GM12875 (cell line): Measurements from ENCODE around the gene ANKS1A.

Experiments used
- H3K4me3 ChIP-seq: one replicate; pipeline ENCODE4 v1.5.1; 2011; ENCODE audit warnings: low read depth, low read length, control low read depth
- TF ChIP-seq, protein P1 (sequence below): IDR thresholded peaks from 2 replicates; pipeline ENCODE4 v1.5.1; 2011; ENCODE audit warnings: low read depth, mild to moderate bottlenecking, control low read depth, inconsistent platforms, low read length, moderate library complexity, borderline replicate concordance; ENCODE audit not compliant: insufficient read depth

ANKS1A gene

DNA sequence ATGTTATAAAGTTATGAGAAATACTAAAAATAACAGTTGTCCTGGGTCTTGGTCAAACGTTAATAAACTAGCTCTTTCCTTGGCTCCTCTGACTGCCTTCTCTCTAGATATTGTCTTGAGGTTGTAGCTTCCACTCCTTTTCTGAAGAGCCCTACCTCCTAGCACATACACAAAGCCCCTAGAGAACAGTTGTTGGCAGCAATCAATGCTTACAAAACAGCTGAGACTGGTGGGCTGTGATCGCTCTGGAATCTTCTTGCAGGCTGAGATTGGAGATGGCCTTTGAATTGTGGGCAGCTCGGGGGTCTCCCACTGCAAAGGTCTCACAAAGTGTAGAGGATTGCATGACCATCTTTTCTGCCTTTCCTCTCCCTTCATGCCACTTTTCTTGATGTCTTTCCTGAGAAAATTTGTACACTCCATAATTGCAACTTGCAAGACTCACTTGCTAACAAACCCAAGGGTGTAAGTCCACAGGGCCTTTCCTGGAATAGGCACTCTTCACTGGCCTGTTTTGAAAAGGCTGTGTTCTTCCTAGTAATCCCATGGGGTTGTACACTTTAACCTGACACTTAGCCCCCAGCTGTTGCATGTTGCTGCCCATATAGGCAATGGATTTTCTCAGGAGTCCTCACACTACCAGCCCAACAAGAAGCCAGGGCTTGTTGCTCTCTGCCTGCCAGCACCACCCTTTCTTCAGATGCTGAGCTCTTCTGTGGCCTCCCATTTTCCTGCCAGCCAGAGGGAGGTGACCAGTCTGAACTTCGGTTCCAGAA is 152.2 kb downstream of the ANKS1A start:
- TF ChIP-seq, protein P1, sequence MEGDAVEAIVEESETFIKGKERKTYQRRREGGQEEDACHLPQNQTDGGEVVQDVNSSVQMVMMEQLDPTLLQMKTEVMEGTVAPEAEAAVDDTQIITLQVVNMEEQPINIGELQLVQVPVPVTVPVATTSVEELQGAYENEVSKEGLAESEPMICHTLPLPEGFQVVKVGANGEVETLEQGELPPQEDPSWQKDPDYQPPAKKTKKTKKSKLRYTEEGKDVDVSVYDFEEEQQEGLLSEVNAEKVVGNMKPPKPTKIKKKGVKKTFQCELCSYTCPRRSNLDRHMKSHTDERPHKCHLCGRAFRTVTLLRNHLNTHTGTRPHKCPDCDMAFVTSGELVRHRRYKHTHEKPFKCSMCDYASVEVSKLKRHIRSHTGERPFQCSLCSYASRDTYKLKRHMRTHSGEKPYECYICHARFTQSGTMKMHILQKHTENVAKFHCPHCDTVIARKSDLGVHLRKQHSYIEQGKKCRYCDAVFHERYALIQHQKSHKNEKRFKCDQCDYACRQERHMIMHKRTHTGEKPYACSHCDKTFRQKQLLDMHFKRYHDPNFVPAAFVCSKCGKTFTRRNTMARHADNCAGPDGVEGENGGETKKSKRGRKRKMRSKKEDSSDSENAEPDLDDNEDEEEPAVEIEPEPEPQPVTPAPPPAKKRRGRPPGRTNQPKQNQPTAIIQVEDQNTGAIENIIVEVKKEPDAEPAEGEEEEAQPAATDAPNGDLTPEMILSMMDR: no peak
- H3K4me3 ChIP-seq: no peak overlapping the region

- TF ChIP-seq, protein P1: no peak
- H3K4me3 ChIP-seq: no peak overlapping the region
These were observed 153.2 kb downstream of the ANKS1A start for GRCh38 chr6:35042031-35042815.

DNA sequence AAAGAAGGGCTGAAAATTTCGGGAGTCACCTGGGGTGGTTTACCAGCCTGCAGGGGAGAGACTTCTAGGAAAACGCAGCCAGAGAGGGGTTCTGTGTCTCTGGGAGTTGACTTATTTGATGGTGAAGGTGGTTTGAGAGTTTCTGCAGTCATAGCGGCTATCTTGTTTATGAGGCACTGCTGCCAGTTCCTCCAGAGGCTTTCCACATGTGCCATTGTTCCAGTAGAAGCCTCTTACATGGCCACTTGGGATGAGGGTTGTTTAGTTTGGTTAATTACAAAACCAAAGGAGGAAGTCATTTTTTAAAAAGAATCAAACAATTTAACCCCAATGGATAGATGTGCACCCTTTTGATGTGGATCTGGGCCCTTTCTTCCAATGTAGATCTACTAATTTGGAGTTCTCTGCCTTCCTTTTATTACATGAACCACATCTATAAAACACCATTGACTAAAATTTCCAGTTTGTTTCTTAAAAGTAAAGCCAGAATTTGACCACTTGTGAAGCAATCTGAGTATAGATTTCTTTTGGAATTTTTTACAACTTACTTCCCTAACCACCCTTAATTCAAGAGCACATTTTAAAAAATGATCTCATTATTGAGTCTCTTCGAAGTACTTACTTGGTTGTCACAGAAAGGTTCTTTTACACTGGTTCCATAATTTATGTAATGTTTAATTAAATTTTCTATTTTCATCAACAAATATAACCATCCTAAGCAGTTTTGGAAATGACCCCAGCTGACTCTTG is 154.5 kb downstream of the ANKS1A start:
- no peak overlapping the region for H3K4me3 ChIP-seq

GRCh38 chr6:35044145-35044745 is 155.2 kb downstream of the ANKS1A start:
- H3K4me3 ChIP-seq: no peak overlapping the region
- TF ChIP-seq, protein P1: no peak

More for the DNA sequence above, 154.5 kb downstream of the ANKS1A start:
- TF ChIP-seq, protein P1: no peak

- no peak overlapping the region for H3K4me3 ChIP-seq
These were observed 155.8 kb downstream of the ANKS1A start for GRCh38 chr6:35044761-35045421.

DNA sequence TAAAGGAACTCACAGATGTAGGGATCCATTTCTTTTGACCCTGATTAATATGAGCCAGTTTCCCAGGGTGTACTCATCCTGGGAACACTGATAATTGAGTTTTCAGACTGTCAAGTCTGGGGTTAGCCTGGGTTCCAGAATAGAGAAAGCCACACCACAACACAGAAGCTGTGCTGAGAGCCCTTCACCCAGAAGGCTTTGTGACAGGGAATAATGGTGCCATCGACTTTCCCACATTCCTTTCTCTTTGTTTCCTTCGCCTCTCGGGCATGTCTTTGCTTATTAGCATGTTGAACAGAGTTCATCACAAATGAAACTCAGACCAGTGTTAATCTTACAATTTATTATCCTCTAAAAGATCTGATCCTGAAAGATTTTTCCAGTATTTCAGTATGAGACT is 157.0 kb downstream of the ANKS1A start:
- H3K4me3 ChIP-seq: no peak overlapping the region

More at GRCh38 chr6:35044761-35045421, 155.8 kb downstream of the ANKS1A start:
- TF ChIP-seq, protein P1: no peak

More for the DNA sequence above, 157.0 kb downstream of the ANKS1A start:
- TF ChIP-seq, protein P1: no peak
